GM12891 (cell line): Measurements from ENCODE around the gene NDUFB10.
A peak's percentile ranks its signal among the peaks of the same experiment; 100 is the strongest.

Experiments
- DNase-seq: peaks from one replicate; pipeline ENCODE4 v3.0.0; 2011; ENCODE audit warnings: low spot score; ENCODE audit not compliant: insufficient read length
- FAIRE-seq: peaks from 2 replicates; lab custom pipeline; 2011; peaks lifted over from hg19 to GRCh38; lab: Jason Lieb, UNC
- PAX5 ChIP-seq: IDR thresholded peaks from 2 replicates; pipeline ENCODE4 v1.6.1; 2011; ENCODE audit warnings: low read length, moderate library complexity, mild to moderate bottlenecking; ENCODE audit not compliant: insufficient read depth, severe bottlenecking
- POLR2A ChIP-seq: IDR thresholded peaks from 2 replicates; pipeline ENCODE4 v1.6.1; 2011; ENCODE audit warnings: low read depth, low read length, control low read depth
- POLR2AphosphoS5 ChIP-seq: IDR thresholded peaks from 2 replicates; pipeline ENCODE4 v1.6.1; 2011; ENCODE audit warnings: low read depth, low read length, control low read depth
- POU2F2 ChIP-seq: IDR thresholded peaks from 2 replicates; pipeline ENCODE4 v1.6.1; 2011; ENCODE audit warnings: low read depth, mild to moderate bottlenecking, control low read depth, low read length, moderate library complexity
- SPI1 ChIP-seq: IDR thresholded peaks from 2 replicates; pipeline ENCODE4 v1.6.1; 2011; ENCODE audit warnings: low read depth, low read length, control low read depth
- TAF1 ChIP-seq: IDR thresholded peaks from 2 replicates; pipeline ENCODE4 v1.6.1; 2011; ENCODE audit warnings: low read depth, low read length, control low read depth

Gene NDUFB10

DNA sequence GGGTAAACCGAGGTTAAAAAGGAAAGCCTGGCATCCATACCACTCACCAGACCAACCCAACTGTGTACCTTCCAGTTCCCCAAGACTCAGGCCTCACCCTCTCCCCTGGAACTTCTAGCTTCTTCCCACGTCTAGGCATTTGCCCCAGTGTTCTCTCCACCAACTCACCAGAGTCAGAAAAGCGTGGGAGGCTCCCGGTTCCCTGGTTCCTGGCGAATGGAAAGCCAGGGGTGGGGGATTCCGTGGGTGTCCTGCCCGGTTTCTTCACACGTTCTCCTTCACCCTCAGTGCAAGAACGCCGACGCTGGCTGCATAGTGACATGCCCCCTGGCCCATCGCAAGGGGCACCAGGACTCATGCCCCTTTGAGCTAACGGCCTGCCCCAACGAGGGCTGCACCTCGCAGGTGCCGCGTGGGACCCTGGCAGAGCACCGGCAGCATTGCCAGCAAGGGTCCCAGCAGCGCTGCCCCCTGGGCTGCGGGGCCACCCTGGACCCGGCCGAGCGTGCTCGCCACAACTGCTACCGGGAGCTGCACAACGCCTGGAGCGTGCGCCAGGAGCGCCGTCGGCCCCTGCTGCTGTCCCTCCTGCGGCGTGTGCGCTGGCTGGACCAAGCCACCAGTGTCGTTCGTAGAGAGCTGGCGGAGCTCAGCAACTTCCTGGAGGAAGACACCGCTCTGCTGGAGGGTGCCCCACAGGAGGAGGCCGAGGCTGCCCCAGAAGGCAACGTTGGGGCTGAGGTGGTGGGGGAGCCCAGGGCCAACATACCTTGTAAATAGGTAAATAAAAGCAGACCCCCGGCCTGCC is 9.0 kb downstream of the NDUFB10 start:
- DNase-seq (no peak), FAIRE-seq (no peak)
- TF ChIP-seq POLR2AphosphoS5 (no peak), PAX5 (no peak), POLR2A (no peak), POU2F2 (no peak), TAF1 (no peak), SPI1 (no peak)

DNA sequence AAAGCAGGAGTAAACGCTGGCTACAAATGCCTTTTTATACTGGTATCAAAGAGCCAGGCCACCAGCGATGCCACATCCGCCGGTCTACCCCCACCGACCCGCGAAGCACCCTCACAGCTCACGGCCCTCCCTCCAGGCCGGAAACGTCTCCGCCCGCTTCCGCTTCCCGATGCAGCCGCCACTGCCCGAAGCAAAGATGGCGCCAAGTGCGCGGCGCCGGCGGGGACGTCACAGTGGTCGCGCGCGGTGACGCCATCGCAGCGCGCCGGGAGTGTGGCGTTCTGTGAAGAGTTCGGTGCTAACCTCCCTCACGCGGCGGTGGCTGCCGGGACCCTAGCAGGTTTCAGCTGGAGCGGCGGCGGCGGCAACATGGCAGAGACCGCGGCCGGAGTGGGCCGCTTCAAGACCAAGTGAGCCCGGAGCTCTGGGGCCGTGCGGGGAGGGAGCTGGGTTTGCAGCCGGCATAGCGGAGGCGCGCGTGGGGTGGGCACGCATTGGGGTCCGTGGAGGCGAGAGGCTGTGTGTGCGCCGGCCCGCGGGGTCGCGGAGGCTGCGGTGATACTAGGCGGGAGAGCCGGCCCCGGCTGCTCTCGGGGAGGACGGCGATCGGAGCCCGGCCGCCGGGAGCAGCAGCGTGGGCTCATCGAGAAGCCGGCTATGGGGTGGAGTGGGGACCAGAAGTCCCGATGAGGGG is 12.6 kb downstream of the NDUFB10 start, which contains the start of gene TBL3:
TBL3 (plus strand) TSS at position 258 of the 694 bp plus-strand sequence; CDS start at position 370, 112 bp downstream.
- TF ChIP-seq TAF1 (peak; percentile 77), SPI1 (peak; percentile 49), POU2F2 (peak; percentile 56; the same call in 1 of the 2 replicates), POLR2AphosphoS5 (peak; percentile 92), POLR2A (peak; percentile 91), PAX5 (peak; percentile 75)
- DNase-seq, result peak; percentile 99
- FAIRE-seq, result peak; percentile 100

DNA sequence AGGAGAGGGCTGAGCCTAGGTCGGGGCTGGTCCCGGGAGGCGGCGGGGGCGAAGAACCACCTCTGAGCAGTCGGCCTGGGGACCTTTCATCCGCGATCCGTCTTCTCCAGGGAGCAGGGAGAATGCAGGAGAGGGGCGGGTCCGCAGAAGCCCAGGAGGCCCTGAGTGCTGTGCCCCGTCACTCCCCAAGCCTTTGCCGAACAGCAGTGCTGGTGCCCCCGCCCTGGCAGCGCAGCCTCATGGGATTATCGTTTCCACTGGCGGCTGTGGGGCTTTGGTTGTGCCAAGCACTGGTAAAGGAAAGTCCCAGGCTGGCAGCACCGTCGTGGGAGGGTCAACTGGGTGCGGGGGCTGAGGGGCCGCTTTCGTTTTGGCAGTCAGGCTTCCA is 13.1 kb downstream of the NDUFB10 start:
- no peak for DNase-seq
- TF ChIP-seq POLR2A (no peak), POU2F2 (no peak), POLR2AphosphoS5 (no peak), SPI1 (no peak), TAF1 (no peak), PAX5 (no peak)
- no peak for FAIRE-seq

DNA sequence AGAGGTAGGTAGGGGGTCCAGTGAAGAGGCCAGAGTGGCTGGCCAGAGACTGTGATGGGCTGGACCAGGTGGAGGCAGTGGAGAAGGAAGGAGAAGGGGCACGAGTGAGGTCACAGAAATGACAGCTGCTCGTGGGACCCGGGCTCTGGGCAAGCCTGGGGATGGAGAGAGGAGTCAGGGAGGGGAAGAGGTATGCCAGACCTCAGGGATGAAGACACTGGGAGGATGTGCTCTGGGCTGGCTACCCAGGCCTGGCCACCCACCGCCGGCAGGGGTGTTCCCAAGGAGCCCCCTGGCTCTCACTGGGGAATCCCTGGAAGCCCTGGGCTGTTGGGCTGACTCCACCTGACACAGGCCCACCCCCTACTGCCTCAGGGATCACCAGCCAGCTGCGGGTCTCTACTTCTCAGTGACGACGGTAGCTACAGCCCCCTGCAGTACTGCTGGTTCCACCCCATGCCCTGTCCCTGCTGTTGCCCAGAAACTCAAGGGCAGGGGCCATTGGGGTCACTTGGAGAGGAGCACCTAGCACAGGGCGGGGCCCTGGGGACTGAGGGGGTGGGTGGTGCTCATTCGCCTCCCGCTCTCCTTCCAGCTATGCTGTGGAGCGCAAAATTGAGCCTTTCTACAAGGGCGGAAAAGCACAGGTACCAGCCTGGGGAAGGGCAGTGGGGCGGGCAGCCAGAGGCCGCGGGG is 14.3 kb downstream of the NDUFB10 start:
- FAIRE-seq (no peak), DNase-seq (no peak)
- no peak for TF ChIP-seq PAX5

DNA sequence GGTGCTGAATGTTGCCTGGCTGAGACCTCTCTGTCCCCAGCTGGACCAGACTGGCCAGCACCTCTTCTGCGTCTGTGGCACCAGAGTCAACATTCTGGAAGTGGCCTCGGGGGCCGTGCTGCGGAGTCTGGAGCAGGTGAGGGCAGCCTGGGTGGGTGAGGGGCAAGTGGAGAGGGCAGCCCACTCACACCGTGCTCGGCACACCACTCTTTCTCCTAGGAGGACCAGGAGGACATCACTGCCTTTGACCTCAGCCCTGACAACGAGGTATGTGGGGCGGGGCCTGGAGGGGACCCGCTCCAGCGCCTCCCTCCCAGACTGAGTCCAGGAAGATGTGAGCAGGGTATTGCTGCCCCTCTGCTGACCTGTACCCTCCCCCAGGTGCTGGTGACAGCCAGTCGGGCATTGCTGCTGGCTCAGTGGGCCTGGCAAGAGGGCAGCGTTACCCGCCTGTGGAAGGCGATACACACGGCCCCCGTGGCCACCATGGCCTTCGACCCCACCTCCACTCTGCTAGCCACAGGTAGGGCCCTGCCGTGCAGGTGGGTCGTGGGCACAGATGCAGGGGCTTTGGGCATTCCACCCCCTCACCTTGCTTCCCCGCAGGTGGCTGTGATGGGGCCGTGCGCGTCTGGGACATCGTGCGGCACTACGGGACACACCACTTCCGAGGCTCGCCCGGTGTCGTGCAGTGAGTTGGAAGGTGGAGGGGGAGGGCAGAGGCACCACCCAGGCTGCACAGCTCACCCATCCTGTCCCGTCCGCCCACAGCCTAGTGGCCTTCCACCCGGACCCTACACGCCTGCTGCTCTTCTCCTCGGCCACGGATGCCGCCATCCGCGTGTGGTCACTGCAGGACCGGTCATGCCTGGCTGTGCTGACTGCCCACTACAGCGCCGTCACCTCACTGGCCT is 15.1 kb downstream of the NDUFB10 start:
- TF ChIP-seq PAX5, result no peak
- TF ChIP-seq POU2F2, result no peak
- TF ChIP-seq SPI1, result no peak
- no peak for TF ChIP-seq TAF1
- no peak for TF ChIP-seq POLR2A
- no peak for TF ChIP-seq POLR2AphosphoS5
- no peak for DNase-seq
- FAIRE-seq, result no peak

DNA sequence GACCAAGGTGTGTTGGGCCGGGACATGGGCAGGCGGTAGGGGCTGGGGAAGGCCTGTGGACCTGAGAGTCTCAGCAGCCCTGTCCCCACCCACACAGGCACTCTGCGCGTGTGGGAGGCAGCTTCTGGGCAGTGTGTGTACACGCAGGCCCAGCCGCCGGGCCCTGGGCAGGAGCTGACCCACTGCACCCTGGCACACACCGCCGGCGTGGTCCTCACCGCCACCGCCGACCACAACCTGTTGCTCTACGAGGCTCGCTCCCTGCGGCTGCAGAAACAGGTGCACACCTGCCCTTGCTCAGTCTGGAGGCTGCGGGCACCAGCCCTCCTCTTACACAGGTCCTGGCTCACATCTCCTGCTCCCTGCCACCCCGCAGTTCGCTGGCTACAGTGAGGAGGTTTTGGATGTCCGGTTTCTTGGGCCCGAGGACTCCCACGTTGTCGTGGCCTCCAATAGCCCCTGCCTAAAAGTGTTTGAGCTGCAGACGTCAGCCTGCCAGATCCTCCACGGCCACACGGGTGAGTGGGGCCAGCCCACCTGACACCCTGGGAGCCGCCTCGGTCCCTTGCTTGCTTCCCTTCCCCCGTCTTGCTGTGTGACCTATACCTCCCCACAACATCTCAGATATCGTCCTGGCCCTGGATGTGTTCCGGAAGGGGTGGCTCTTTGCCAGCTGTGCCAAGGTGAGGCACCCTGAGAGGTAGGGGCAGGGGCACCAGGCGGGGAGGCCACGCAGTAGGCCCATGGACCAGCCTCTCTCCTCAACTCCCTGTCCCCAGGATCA is 16.3 kb downstream of the NDUFB10 start:
- FAIRE-seq, result no peak
- TF ChIP-seq POLR2AphosphoS5, result no peak
- TF ChIP-seq POU2F2, result no peak
- no peak for TF ChIP-seq SPI1
- TF ChIP-seq TAF1, result no peak
- TF ChIP-seq POLR2A, result no peak
- no peak for TF ChIP-seq PAX5

DNA sequence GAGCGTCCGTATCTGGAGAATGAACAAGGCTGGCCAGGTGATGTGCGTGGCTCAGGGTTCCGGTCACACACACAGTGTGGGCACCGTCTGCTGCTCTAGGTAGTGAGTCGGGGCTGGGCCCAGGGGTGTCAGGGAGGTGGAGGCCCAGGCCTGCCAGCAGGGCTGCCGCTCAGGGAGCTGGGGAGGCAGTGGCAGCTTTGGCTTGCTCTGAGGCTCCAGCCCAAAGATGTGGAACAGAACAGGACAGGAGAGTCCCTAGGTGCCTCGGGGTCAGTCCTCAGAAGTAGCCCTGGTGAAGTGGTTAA is 16.8 kb downstream of the NDUFB10 start:
- TF ChIP-seq PAX5 (no peak), POLR2A (no peak), SPI1 (no peak), TAF1 (no peak), POLR2AphosphoS5 (no peak), POU2F2 (no peak)
- DNase-seq (no peak), FAIRE-seq (no peak)

More for the DNA sequence above, 16.3 kb downstream of the NDUFB10 start:
- no peak for DNase-seq

DNA sequence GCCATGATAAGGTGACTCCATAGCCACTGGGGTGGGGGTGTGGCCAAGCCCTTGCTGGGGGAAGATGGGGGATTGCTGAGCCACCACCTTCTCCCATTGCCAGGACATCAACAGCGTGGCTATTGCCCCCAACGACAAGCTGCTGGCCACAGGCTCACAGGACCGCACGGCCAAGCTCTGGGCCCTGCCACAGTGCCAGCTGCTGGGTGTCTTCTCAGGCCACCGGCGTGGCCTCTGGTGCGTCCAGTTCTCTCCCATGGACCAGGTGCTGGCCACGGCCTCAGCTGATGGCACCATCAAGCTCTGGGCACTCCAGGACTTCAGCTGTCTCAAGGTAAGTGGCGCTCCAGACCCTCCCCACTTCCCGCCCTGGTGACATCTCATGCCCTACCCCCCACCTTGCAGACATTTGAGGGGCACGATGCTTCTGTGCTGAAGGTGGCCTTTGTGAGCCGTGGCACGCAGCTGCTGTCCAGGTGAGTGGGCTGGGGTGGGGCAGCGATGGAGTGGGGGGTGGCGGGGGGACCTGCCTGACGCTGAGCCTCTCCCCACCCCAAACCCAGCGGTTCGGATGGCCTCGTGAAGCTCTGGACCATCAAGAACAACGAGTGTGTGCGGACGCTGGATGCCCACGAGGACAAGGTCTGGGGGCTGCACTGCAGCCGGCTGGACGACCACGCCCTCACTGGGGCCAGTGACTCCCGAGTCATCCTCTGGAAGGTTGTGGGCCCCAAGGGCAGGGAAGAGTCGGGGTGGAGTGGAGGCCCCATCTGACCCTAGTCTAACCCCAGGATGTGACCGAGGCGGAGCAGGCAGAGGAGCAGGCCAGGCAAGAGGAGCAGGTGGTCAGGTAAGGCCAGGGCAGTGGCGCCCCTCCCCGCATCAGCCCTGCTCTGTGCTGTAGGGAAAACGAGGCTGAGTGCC is 17.9 kb downstream of the NDUFB10 start:
- no peak for FAIRE-seq

More for the DNA sequence above, 17.9 kb downstream of the NDUFB10 start:
- DNase-seq, result no peak
- TF ChIP-seq SPI1 (no peak), POU2F2 (no peak), POLR2AphosphoS5 (no peak)
